Activated T-cell treated with anti-CD3 and anti-CD28 coated beads, Interleukin-2, amount 50 U/mL, for 72 hours (primary cell): ENCODE data around the gene KRT7. TPM values are rescaled to one million over a fixed set of nuclear protein-coding genes. Genes with fewer than 3 reads are reported as not detected.

ENCODE experiments used
- ATAC-seq, 2 donors: fragments of 150-1000 bp; cut with Tn5 transposase; replicated peaks in 1 of 2; 2 replicates each; pipeline ENCODE4 v1.10.0; 2021; ENCODE audit warnings: moderate library complexity in 2 of 2, mild to moderate bottlenecking in 1 of 2
- DNase-seq, 2 donors: peaks; one replicate each; pipeline ENCODE4 v3.0.0; 2021 to 2022; ENCODE audit warnings: mixed read lengths in 1 of 2
- H3K27ac Mint-ChIP-seq: one replicate; pipeline ENCODE4 v1.8.0; 2022; ENCODE audit warnings: mild to moderate bottlenecking, moderate library complexity, mixed read lengths
- H3K27me3 Mint-ChIP-seq: one replicate; pipeline ENCODE4 v1.8.0; 2022; ENCODE audit warnings: low read depth, mixed read lengths
- H3K36me3 Mint-ChIP-seq, 2 donors: one replicate each; pipeline ENCODE4 v1.8.0; 2022; ENCODE audit warnings: mixed read lengths in 2 of 2, mild to moderate bottlenecking in 1 of 2; ENCODE audit not compliant: insufficient read depth in 2 of 2
- H3K4me1 Mint-ChIP-seq: one replicate; pipeline ENCODE4 v1.8.0; 2022; ENCODE audit warnings: low read depth, mixed read lengths
- H3K4me3 Mint-ChIP-seq, 2 donors: one replicate each; pipeline ENCODE4 v1.8.0; 2022; ENCODE audit warnings: mild to moderate bottlenecking in 2 of 2, mixed read lengths in 2 of 2, moderate library complexity in 2 of 2
- H3K9me3 Mint-ChIP-seq, 2 donors: one replicate each; pipeline ENCODE4 v1.8.0; 2022; ENCODE audit warnings: mixed read lengths in 2 of 2
- total RNA-seq, 2 donors: library from RNA; stranded (reverse); gene quantifications; one replicate each; pipeline ENCODE4 v1.2.3, GENCODE V29; 2022

KRT7 gene
- total RNA-seq, result 10 to 100 TPM; 23.1 to 25.4 TPM

DNA sequence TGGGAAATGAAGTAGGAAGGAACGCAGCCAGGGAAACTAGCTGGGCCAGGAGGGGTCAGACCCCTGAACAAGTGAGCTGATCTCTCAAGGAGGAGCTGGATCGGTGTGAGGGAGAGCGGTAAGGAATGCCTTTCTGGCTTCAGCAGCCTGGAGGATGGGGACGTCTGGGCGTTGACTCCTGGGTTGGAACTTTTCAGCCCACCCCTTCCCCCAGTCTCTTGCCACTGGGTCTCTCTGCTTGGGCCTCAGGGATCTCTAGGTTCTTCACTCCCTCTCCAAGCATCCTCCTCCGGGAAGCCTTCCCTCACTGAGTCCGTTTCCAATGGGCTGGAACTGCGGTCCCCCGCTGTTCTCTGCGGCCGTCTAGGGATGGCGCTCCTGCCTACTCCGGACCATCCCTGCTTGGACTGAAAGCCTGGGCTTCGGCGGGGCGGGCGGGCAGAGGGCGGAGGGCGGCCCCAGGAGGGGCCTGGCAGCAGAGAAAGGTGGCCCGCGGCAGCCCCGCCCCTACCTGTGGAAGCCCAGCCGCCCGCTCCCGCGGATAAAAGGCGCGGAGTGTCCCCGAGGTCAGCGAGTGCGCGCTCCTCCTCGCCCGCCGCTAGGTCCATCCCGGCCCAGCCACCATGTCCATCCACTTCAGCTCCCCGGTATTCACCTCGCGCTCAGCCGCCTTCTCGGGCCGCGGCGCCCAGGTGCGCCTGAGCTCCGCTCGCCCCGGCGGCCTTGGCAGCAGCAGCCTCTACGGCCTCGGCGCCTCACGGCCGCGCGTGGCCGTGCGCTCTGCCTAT lies at the start of gene KRT7:
Gene KRT7, plus strand, starts transcription at position 570 of the 788 bp plus-strand sequence. Its CDS starts 54 bp downstream, at position 624.
- ATAC-seq (peak in 1 of 2 donors; percentile 5), DNase-seq (no peak)
- H3K36me3 Mint-ChIP-seq, result no peaks in the 10 kb centered on the region
- peaks cover 65% of the 10 kb centered on the region for H3K27me3 Mint-ChIP-seq
- H3K4me3 Mint-ChIP-seq, result peak within 1 kb of the TSS in 1 of 2 donors; percentile 26
- H3K9me3 Mint-ChIP-seq, result no peaks in the 10 kb centered on the region
- no peak within 1 kb of the TSS for H3K27ac Mint-ChIP-seq
- peaks cover 5% of the 10 kb centered on the region for H3K4me1 Mint-ChIP-seq

DNA sequence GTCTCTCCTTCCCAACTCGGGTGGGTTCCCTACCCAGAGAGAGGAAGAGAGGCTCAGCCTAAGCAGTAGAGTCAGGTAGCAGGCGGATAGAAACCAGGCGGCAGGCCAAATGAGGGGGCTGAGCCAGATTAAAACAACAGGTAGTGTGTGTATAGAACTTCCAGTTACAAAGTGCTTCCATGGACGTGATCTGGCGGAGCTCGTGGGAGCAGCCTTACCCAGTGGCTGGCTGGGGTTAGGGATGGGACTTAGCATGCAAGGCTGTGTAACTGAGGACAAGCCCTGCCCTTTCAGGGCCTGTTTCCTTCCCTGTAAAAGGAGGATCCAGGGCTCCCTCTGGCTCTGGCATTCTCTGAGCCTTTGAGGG lies 49.5 kb upstream of the KRT7 start:
- ATAC-seq, result no peak
- H3K36me3 Mint-ChIP-seq, result no peaks in the 10 kb centered on the region
- DNase-seq, result no peak
- H3K27ac Mint-ChIP-seq, result no peak overlapping the region
- no peaks in the 10 kb centered on the region for H3K9me3 Mint-ChIP-seq
- H3K27me3 Mint-ChIP-seq, result no peaks in the 10 kb centered on the region
- H3K4me1 Mint-ChIP-seq, result peaks cover 5% of the 10 kb centered on the region
- H3K4me3 Mint-ChIP-seq, result no peak overlapping the region

DNA sequence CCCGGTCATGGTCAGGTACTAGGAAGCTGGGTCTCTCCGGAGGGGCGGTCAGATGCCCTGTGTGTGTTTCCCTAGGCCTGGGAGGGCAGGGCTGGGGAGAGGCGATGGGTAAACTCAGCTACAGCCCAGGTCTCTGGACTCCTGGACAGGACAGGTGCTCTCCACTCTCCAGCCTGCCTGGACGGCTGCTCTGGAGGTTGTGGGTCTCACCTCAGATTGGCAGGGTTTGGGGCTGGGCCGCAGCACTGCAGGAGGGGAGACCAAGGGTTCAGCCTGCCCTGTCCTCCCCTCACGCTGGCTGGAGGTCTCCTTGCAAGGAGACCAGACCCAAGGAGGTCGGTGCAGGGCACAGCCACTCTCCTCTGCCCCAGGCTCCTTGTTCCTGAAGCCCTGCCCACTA lies 49.1 kb upstream of the KRT7 start:
- Mint-ChIP-seq H3K27me3 (no peaks in the 10 kb centered on the region), H3K9me3 (no peaks in the 10 kb centered on the region), H3K27ac (no peak overlapping the region), H3K4me1 (peaks cover 5% of the 10 kb centered on the region), H3K4me3 (no peak overlapping the region), H3K36me3 (no peaks in the 10 kb centered on the region)
- ATAC-seq, result no peak
- no peak for DNase-seq

DNA sequence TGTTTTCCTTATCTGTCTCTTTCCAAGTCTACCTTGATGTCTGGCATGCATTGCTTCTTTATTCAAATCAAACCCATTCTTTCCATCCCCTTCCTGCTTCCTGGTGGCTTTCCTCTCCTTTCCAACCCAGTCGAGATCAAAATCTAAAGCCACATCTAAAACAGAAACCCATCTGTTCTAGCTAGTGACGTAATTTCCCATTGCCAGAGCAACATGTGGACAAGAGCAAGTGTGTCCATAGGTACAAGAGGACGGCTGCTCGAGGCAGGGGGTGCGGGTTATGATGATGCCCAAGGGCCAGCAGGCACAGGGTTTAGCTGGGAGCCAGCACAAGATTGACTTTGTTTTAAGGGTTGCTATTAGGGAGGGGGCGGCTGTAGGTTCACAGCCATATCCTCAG lies 48.2 kb upstream of the KRT7 start:
- H3K4me3 Mint-ChIP-seq, result no peak overlapping the region

DNA sequence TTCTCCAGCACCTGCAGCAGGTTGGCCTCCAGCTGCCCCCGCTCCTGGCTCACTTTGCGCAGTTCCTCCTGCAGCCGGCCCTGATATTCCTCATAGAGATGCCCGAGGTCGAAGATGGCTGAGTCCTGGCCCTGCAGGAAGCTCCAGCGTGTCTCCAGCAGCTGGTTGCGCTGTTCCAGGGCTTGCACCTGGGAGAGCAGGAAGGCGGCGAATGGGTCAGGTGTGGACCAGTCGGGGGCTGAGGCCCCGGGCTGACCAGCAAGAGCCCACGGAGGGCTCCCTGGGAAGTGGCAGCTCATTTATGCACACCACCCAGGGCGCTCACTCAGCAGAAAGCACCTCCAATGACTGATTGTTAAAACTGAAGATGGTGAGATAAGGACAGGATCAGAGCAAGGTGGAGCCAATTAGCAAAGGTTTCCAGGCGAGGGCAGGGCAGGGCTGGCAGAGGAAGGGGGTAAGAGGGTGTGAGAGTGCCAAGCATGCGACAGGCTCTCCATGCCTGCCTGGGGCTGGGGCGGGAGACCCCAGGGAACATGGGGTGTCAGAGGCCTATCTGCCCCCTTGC lies 47.6 kb upstream of the KRT7 start:
- ATAC-seq (no peak), DNase-seq (no peak)
- Mint-ChIP-seq H3K27me3 (no peaks in the 10 kb centered on the region), H3K4me3 (no peak overlapping the region), H3K27ac (no peak overlapping the region), H3K4me1 (peaks cover 5% of the 10 kb centered on the region), H3K9me3 (no peaks in the 10 kb centered on the region), H3K36me3 (no peaks in the 10 kb centered on the region)

More for the DNA sequence above, 48.2 kb upstream of the KRT7 start:
- ATAC-seq (no peak), DNase-seq (no peak)
- H3K36me3 Mint-ChIP-seq, result no peaks in the 10 kb centered on the region
- H3K4me1 Mint-ChIP-seq, result peaks cover 5% of the 10 kb centered on the region
- no peaks in the 10 kb centered on the region for H3K9me3 Mint-ChIP-seq
- no peak overlapping the region for H3K27ac Mint-ChIP-seq
- H3K27me3 Mint-ChIP-seq, result no peaks in the 10 kb centered on the region

DNA sequence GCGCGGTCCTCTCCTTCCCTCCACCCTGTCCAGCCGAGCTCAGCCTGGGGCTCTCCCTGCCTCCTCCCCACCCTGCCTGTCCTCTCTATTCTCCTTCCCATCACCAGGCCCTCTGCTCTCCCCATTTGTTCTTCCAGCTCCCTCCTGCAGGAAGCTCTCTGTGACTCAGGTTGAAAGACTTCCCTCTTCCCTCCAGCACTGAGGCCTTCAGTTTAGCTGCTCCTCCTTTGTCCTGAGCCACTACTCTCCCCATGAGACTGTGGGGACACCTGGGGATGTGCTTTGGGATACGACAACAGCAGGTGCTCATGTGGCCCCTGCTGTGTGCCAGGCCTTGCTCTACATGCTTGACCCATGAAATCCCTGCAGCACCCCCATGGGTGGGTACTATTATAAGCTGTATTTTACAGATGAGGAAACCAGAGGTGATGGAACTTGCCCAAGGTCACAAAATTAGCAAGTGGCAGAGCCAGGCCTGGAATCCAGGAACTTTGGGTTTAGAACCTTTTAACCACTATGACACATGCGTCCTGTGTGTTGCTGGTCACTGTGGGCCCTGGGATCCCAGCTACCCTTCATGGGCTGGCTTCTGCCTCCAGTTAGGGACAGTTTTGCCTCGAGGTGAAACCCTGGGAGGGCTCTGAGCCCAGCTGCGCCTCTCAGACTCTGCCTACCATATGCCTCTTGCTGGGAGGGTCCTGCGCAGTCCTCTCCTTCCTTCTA lies 46.8 kb upstream of the KRT7 start:
- no peak for ATAC-seq
- Mint-ChIP-seq H3K27me3 (no peaks in the 10 kb centered on the region), H3K27ac (no peak overlapping the region), H3K9me3 (no peaks in the 10 kb centered on the region), H3K36me3 (no peaks in the 10 kb centered on the region), H3K4me3 (no peak overlapping the region), H3K4me1 (peaks cover 5% of the 10 kb centered on the region)
- no peak for DNase-seq

DNA sequence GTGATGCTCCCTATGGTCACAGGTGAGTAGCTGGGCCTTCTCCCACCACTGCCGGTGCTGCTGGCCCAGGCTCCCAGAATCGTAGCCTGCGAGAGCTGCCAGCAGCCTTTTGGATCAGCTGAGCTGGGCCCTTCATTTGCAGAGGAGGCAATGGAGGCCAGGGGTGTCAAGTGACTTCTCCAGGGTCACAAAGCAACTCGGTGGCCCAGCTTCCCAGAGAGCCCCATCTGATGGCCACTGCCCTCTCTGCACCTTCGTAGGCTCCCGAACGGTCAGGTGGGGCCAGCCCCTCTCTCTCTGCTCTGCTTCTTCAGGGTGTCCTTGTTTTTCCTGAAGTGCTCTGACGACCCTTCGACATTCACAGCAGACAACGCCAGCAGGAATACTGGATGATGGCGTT lies 45.8 kb upstream of the KRT7 start:
- Mint-ChIP-seq H3K36me3 (no peaks in the 10 kb centered on the region), H3K27me3 (no peaks in the 10 kb centered on the region), H3K4me3 (no peak overlapping the region), H3K27ac (no peak overlapping the region), H3K9me3 (no peaks in the 10 kb centered on the region), H3K4me1 (peaks cover 5% of the 10 kb centered on the region)
- DNase-seq (no peak), ATAC-seq (no peak)

DNA sequence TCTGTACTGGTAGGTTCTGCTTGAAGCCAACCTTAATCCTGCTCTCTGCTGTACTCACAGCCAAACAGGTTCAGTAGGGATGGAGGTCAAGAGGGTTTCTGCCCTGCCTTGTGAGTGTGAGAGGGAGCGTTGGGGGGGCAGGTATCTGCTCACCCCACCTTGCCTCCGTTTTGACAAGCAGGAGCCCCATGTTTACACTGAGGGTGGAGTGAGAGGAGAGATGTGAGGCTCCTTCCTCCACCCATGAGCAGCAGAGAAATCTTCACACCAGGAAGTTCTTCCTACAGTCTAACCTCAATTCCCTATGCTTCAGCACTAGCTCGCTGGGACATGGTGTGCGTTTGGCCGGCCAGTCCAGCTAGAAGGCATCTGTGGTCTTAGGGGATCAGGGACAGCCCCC lies 45.4 kb upstream of the KRT7 start:
- H3K4me3 Mint-ChIP-seq, result no peak overlapping the region
- DNase-seq, result no peak
- H3K27me3 Mint-ChIP-seq, result no peaks in the 10 kb centered on the region
- H3K4me1 Mint-ChIP-seq, result peaks cover 9% of the 10 kb centered on the region
- no peak overlapping the region for H3K27ac Mint-ChIP-seq
- no peaks in the 10 kb centered on the region for H3K9me3 Mint-ChIP-seq
- ATAC-seq, result no peak
- no peaks in the 10 kb centered on the region for H3K36me3 Mint-ChIP-seq

DNA sequence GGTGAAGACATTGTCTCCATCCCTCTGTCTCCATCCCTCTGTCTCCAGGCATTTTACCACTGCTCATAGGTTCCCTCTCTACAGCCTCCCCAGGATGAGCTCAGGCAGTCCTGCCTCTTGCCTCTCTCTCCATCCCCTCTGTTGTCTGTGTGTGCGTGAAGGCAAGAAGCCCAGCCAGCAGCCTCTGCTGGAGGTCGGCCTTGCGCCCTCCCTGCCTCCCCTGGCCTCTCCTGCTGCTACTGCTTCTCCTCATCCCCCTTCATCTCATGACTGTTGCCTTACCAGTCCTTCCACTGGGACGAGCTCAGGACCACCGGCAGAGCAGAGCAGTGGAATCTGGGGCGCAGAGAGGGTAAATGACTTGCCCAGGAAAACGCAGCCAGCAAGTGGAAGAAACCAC lies 44.4 kb upstream of the KRT7 start:
- ATAC-seq, result no peak
- H3K9me3 Mint-ChIP-seq, result no peaks in the 10 kb centered on the region

DNA sequence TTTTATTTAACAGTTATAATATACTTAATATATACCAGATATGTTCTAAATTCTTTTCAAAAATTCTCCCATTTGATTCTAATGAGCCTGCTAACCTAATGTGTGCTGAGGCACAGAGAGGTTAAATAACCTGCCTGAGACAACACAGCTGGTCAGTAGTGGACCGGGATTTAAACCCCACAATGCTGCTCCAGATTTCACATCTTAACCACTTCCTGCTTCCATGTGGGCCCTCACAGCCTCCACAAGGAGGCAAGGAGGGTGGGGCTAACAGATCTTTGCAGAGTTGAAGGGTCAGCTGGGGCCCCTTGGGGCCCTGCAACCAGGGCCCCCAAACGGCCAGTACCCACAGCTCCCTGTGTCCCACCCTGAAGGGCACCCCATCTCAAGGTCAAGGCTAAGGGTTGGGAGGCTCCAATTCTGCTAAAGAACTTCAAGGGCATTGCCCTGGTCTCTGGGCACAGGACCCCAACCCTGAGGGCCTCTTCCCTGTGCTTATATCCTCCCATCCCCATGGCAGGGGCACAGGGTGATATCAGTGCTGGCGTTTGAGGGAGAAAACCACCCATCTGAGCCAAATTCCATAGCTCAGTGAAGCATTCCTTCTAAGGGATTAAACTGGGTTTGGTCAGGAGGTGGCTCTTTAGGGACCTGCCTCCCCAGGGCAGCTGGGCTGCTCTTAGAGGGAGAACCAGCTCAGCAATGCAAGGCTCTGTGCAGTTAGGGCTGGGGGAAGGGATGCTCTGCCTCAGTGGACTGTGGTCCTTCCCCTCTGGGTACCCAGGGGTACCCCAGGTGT lies 43.5 kb upstream of the KRT7 start:
- H3K4me1 Mint-ChIP-seq, result peaks cover 8% of the 10 kb centered on the region
- H3K36me3 Mint-ChIP-seq, result no peaks in the 10 kb centered on the region
- DNase-seq (no peak), ATAC-seq (no peak)
- no peaks in the 10 kb centered on the region for H3K27me3 Mint-ChIP-seq
- H3K9me3 Mint-ChIP-seq, result no peaks in the 10 kb centered on the region
- no peak overlapping the region for H3K4me3 Mint-ChIP-seq
- no peak overlapping the region for H3K27ac Mint-ChIP-seq

More for the DNA sequence above, 44.4 kb upstream of the KRT7 start:
- no peak for DNase-seq
- Mint-ChIP-seq H3K4me3 (no peak overlapping the region), H3K27ac (no peak overlapping the region), H3K4me1 (peaks cover 10% of the 10 kb centered on the region), H3K27me3 (no peaks in the 10 kb centered on the region), H3K36me3 (no peaks in the 10 kb centered on the region)

DNA sequence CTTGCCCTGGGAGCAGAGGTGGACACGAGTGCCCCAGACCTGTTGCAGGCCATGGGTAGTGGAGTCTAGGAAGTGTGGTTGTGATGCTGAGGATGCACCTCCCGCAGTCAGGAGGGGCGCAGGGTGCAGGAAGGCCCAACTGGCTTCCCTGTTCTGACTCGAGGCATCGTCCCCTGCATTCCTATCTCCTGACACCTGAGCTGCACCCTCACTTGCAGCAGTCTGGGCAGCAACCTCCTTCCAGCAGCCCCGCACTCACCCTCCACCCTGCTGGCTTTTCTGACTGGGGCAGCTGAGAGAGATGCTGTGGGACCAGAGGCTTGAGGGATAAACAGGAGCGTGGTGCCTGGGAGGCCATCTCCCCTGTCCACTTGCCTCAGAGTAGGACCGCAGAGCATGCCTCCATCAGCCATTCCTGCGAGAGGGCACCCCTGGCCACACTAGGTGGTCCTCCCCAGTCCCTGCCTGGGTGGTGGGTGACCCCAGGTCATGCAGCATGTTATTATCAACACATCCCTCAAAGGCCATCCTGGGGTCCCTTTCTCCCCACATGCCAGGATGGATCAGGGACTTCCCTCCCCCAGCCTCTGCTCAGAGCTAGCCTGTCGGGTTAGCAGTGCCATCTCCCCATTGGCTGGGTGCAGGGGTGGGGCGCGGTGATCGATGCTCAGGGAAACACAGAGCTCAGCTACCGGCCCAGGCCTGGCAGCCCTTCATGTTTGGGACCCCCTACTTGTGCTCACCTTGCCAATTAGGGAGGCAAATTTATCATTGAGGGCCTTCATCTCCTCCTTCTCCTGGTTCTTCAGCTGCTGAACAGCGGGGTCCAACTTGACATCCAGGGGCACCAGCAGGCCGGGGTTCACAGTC lies 41.9 kb upstream of the KRT7 start:
- no peak overlapping the region for H3K4me3 Mint-ChIP-seq
- H3K36me3 Mint-ChIP-seq, result no peaks in the 10 kb centered on the region
- no peak overlapping the region for H3K27ac Mint-ChIP-seq
- DNase-seq, result no peak
- no peaks in the 10 kb centered on the region for H3K9me3 Mint-ChIP-seq
- no peak for ATAC-seq
- H3K27me3 Mint-ChIP-seq, result no peaks in the 10 kb centered on the region
- peaks cover 5% of the 10 kb centered on the region for H3K4me1 Mint-ChIP-seq
